CD4-positive, alpha-beta memory T cell (primary cell): ENCODE measurements around the gene TRRAP. TPM values are rescaled to one million over a fixed set of nuclear protein-coding genes. Genes with fewer than 3 reads are reported as not detected.
A peak's percentile ranks its signal among the peaks of the same experiment; 100 is the strongest.

Experiments
- CTCF ChIA-PET: fragments of 350-600 bp; sonication (Branson Sonifier 250); formaldehyde crosslinking; loops from one replicate; lab custom pipeline; 2021; ENCODE audit warnings: inconsistent platforms; ENCODE audit not compliant: partially characterized antibody; lab: Charles Lee
- POLR2A ChIA-PET: fragments of 350-600 bp; sonication (Branson Sonifier 250); formaldehyde crosslinking; loops from one replicate; lab custom pipeline; 2021; ENCODE audit not compliant: partially characterized antibody; lab: Charles Lee
- DNase-seq, 5 donors: peaks; one replicate each; pipeline versions ENCODE4 v3.0.0 to v3.0.0-alpha.2; 2020 to 2022; ENCODE audit warnings: mixed read lengths in 1 of 5
- H3K27ac ChIP-seq: one replicate; pipeline ENCODE4 v1.7.0; 2013; ENCODE audit warnings: low read depth, low read length
- H3K27me3 ChIP-seq: 2 replicates; pipeline ENCODE4 v1.7.0; 2013; ENCODE audit warnings: mild to moderate bottlenecking, low read length, moderate library complexity; ENCODE audit not compliant: insufficient read depth
- H3K36me3 ChIP-seq: 2 replicates; pipeline ENCODE4 v1.7.0; 2013; ENCODE audit warnings: mild to moderate bottlenecking, low read length, moderate library complexity; ENCODE audit not compliant: insufficient read depth
- H3K4me1 ChIP-seq: 2 replicates; pipeline ENCODE4 v1.7.0; 2013; ENCODE audit warnings: mild to moderate bottlenecking, low read length, moderate library complexity; ENCODE audit not compliant: insufficient read depth
- H3K4me3 ChIP-seq, 2 donors: one replicate each; pipeline ENCODE4 v1.7.0; 2013; ENCODE audit warnings: low read length in 2 of 2, mild to moderate bottlenecking in 1 of 2
- H3K9me3 ChIP-seq, 2 donors: one replicate each; pipeline ENCODE4 v1.7.0; 2013; ENCODE audit warnings: low read length in 2 of 2, control low read depth in 1 of 2; ENCODE audit not compliant: control insufficient read depth in 1 of 2
- H3K27ac Mint-ChIP-seq, 7 donors: one replicate each; pipeline ENCODE4 v1.8.0; 2020 to 2021; ENCODE audit warnings: mixed read lengths in 7 of 7, mild to moderate bottlenecking in 6 of 7, inconsistent platforms in 3 of 7, moderate library complexity in 3 of 7
- H3K27me3 Mint-ChIP-seq, 2 donors: one replicate each; pipeline ENCODE4 v1.8.0; 2020 to 2021; ENCODE audit warnings: mixed read lengths in 2 of 2
- H3K36me3 Mint-ChIP-seq, 2 donors: one replicate each; pipeline ENCODE4 v1.8.0; 2020 to 2021; ENCODE audit warnings: mixed read lengths in 2 of 2, inconsistent platforms in 1 of 2, mild to moderate bottlenecking in 1 of 2
- H3K4me1 Mint-ChIP-seq, 4 donors: one replicate each; pipeline ENCODE4 v1.8.0; 2020 to 2021; ENCODE audit warnings: mixed read lengths in 4 of 4, mild to moderate bottlenecking in 1 of 4
- H3K4me3 Mint-ChIP-seq, 8 donors: one replicate each; pipeline ENCODE4 v1.8.0; 2020 to 2021; ENCODE audit warnings: mixed read lengths in 8 of 8, mild to moderate bottlenecking in 7 of 8, moderate library complexity in 6 of 8, inconsistent platforms in 3 of 8
- H3K9me3 Mint-ChIP-seq, 8 donors: one replicate each; pipeline ENCODE4 v1.8.0; 2020 to 2021; ENCODE audit warnings: mixed read lengths in 8 of 8, mild to moderate bottlenecking in 5 of 8, inconsistent platforms in 3 of 8, moderate library complexity in 1 of 8
- intact Hi-C: fragments of 100-400 bp; cut with micrococcal nuclease; formaldehyde crosslinking; loops from one replicate; pipeline ENCODE4 v1.15.1; 2023
- polyA plus RNA-seq, 2 donors: library from polyadenylated mRNA; unstranded; fragments of 300-500 nt; fragmentation: Illumina TruSeq; gene quantifications; one replicate each; pipeline ENCODE4 v1.2.3, GENCODE V29; 2021
- total RNA-seq, 2 experiments: library from RNA; stranded (reverse); gene quantifications; one replicate each; pipeline ENCODE4 v1.2.3, GENCODE V29; 2021

TRRAP gene
- total RNA-seq = 10 to 100 TPM; 83.3 to 89.9 TPM
- 1 to 10 TPM in 1 of 2 donors, under 1 TPM in 1; 0.42 to 8.7 TPM for polyA plus RNA-seq

- peaks cover 0 to 5% (median 0%) of the 10 kb centered on the region in 8 donors for H3K9me3 Mint-ChIP-seq
- H3K27ac Mint-ChIP-seq = peak within 1 kb of the TSS; percentile 94 to 98 (median 97)
- DNase-seq = peak; percentile 74 to 84 (median 82)
- ChIA-PET POLR2A (interaction anchor here (1.0 to 1.9 kb wide), 5 partner anchors 11 to 628 kb away, joined by 3 to 7 read pairs (median 3); partner anchors contain the start of gene BUD31), CTCF (interaction anchor here (0.8 to 2.3 kb wide), 7 partner anchors 8 to 53 kb away, joined by 3 to 6 read pairs (median 4); partner anchors contain the start of gene TMEM130)
- H3K36me3 Mint-ChIP-seq = peaks cover 13 to 31% of the 10 kb centered on the region in 2 donors
- intact Hi-C loops = loop anchor here (1.0 kb wide), 3 partner anchors 53 to 597 kb away; partner anchors contain the start of genes BRI3 and SMURF1
- Histone ChIP-seq H3K9me3 (no peaks in the 10 kb centered on the region), H3K27me3 (no peaks in the 10 kb centered on the region), H3K27ac (peak within 1 kb of the TSS; percentile 92), H3K36me3 (peaks cover 12% of the 10 kb centered on the region), H3K4me3 (peak within 1 kb of the TSS; percentile 99 to 100), H3K4me1 (peaks cover 39% of the 10 kb centered on the region)
- peaks cover 0 to 3% of the 10 kb centered on the region in 2 donors for H3K27me3 Mint-ChIP-seq
- H3K4me3 Mint-ChIP-seq = peak within 1 kb of the TSS; percentile 91 to 99 (median 97)
- H3K4me1 Mint-ChIP-seq = peaks cover 11 to 42% (median 23%) of the 10 kb centered on the region in 4 donors
Measured at GRCh38 chr7:98878365-98879197, at the start of gene TRRAP. Gene TRRAP, plus strand, starts transcription at chr7:98878532. Its CDS starts 2,619 bp downstream, at chr7:98881151.

GRCh38 chr7:98830972-98831548 lies 47.3 kb upstream of the TRRAP start:
- Mint-ChIP-seq H3K27me3 (peaks cover 3 to 5% of the 10 kb centered on the region in 2 donors), H3K36me3 (no peaks in the 10 kb centered on the region), H3K27ac (no peak overlapping the region), H3K4me3 (no peak overlapping the region), H3K4me1 (no peaks in the 10 kb centered on the region), H3K9me3 (no peaks in the 10 kb centered on the region)
- Histone ChIP-seq H3K27ac (no peak overlapping the region), H3K27me3 (no peaks in the 10 kb centered on the region), H3K4me1 (no peaks in the 10 kb centered on the region), H3K4me3 (no peak overlapping the region), H3K9me3 (no peaks in the 10 kb centered on the region), H3K36me3 (no peaks in the 10 kb centered on the region)
- intact Hi-C loops = no loop called here
- CTCF ChIA-PET = interaction anchor here (0.6 to 4.2 kb wide), 5 partner anchors 11 to 157 kb away, joined by 3 to 45 read pairs (median 3); no protein-coding TSS in a partner anchor
- no peak for DNase-seq
- POLR2A ChIA-PET = no interaction called here

- Mint-ChIP-seq H3K4me3 (no peak overlapping the region), H3K9me3 (no peaks in the 10 kb centered on the region), H3K36me3 (no peaks in the 10 kb centered on the region), H3K4me1 (no peaks in the 10 kb centered on the region), H3K27me3 (peaks cover 3 to 5% of the 10 kb centered on the region in 2 donors), H3K27ac (no peak overlapping the region)
- Histone ChIP-seq H3K27ac (no peak overlapping the region), H3K27me3 (no peaks in the 10 kb centered on the region), H3K36me3 (no peaks in the 10 kb centered on the region), H3K9me3 (no peaks in the 10 kb centered on the region), H3K4me3 (no peak overlapping the region), H3K4me1 (no peaks in the 10 kb centered on the region)
- ChIA-PET POLR2A (interaction anchor here (0.6 kb wide), 1 partner anchor 79 kb away, joined by 3 read pairs; no protein-coding TSS in a partner anchor), CTCF (interaction anchor here (0.9 to 4.2 kb wide), 4 partner anchors 10 to 56 kb away, joined by 3 to 45 read pairs (median 3); no protein-coding TSS in a partner anchor)
- peak in 2 of 5 donors; percentile 11 for DNase-seq
- intact Hi-C loops = no loop called here
Measured at GRCh38 chr7:98831641-98832221, 46.6 kb upstream of the TRRAP start.

GRCh38 chr7:98833022-98833421 lies 45.3 kb upstream of the TRRAP start:
- POLR2A ChIA-PET = no interaction called here
- intact Hi-C loops = no loop called here
- no peaks in the 10 kb centered on the region for H3K27me3 ChIP-seq
- Mint-ChIP-seq H3K27ac (no peak overlapping the region), H3K36me3 (no peaks in the 10 kb centered on the region), H3K4me3 (no peak overlapping the region), H3K27me3 (peaks cover 3 to 4% of the 10 kb centered on the region in 2 donors), H3K9me3 (no peaks in the 10 kb centered on the region), H3K4me1 (no peaks in the 10 kb centered on the region)
- H3K4me3 ChIP-seq = no peak overlapping the region
- no peaks in the 10 kb centered on the region for H3K9me3 ChIP-seq
- no peaks in the 10 kb centered on the region for H3K36me3 ChIP-seq
- CTCF ChIA-PET = interaction anchor here (0.7 to 4.2 kb wide), 8 partner anchors 9 to 411 kb away, joined by 3 to 45 read pairs (median 4); no protein-coding TSS in a partner anchor
- H3K27ac ChIP-seq = no peak overlapping the region
- DNase-seq = no peak
- no peaks in the 10 kb centered on the region for H3K4me1 ChIP-seq

GRCh38 chr7:98834949-98835348 lies 43.4 kb upstream of the TRRAP start:
- Mint-ChIP-seq H3K9me3 (no peaks in the 10 kb centered on the region), H3K27me3 (peaks cover 0 to 6% of the 10 kb centered on the region in 2 donors), H3K27ac (no peak overlapping the region), H3K4me1 (no peaks in the 10 kb centered on the region), H3K4me3 (no peak overlapping the region), H3K36me3 (no peaks in the 10 kb centered on the region)
- Histone ChIP-seq H3K4me1 (no peaks in the 10 kb centered on the region), H3K36me3 (no peaks in the 10 kb centered on the region), H3K4me3 (no peak overlapping the region), H3K27me3 (no peaks in the 10 kb centered on the region), H3K27ac (no peak overlapping the region), H3K9me3 (no peaks in the 10 kb centered on the region)
- intact Hi-C loops = no loop called here
- POLR2A ChIA-PET = no interaction called here
- CTCF ChIA-PET = interaction anchor here (0.6 to 1.2 kb wide), 4 partner anchors 9 to 401 kb away, joined by 3 to 6 read pairs (median 4); no protein-coding TSS in a partner anchor
- no peak for DNase-seq

GRCh38 chr7:98836811-98837629 lies 41.3 kb upstream of the TRRAP start:
- no peak overlapping the region for H3K4me3 ChIP-seq
- Mint-ChIP-seq H3K27ac (no peak overlapping the region), H3K36me3 (no peaks in the 10 kb centered on the region), H3K27me3 (peaks cover 2 to 4% of the 10 kb centered on the region in 2 donors), H3K4me3 (no peak overlapping the region), H3K9me3 (no peaks in the 10 kb centered on the region), H3K4me1 (peaks cover 0 to 5% (median 0%) of the 10 kb centered on the region in 4 donors)
- H3K27me3 ChIP-seq = no peaks in the 10 kb centered on the region
- H3K36me3 ChIP-seq = no peaks in the 10 kb centered on the region
- no peaks in the 10 kb centered on the region for H3K4me1 ChIP-seq
- CTCF ChIA-PET = interaction anchor here (0.6 to 8.2 kb wide), 3 partner anchors 17 to 403 kb away, joined by 3 to 111 read pairs (median 3); no protein-coding TSS in a partner anchor
- no peak for DNase-seq
- no peaks in the 10 kb centered on the region for H3K9me3 ChIP-seq
- intact Hi-C loops = no loop called here
- POLR2A ChIA-PET = no interaction called here
- no peak overlapping the region for H3K27ac ChIP-seq
